Muscle of arm (tissue), 12 donors: ENCODE measurements around the gene PXN. TPM values are rescaled to one million over a fixed set of nuclear protein-coding genes. Genes with fewer than 3 reads are reported as not detected.
"Not testable (repeated sequence)": the region's sequence is repeated elsewhere in the genome, so short reads cannot be mapped to it uniquely, and the experiment has no call there.

Experiments used
- DNase-seq: peaks from one replicate; pipeline ENCODE4 v3.0.0-alpha.2; 2013
- polyA plus RNA-seq, 12 donors: library from polyadenylated mRNA; unstranded; fragments of 120-200 nt; gene quantifications; one replicate each; pipeline ENCODE4 v1.2.1, GENCODE V29; 2013; ENCODE audit not compliant: insufficient read length in 12 of 12

The PXN gene
- polyA plus RNA-seq, 12 donors = 99.4 to 450 (median 171) TPM

DNA sequence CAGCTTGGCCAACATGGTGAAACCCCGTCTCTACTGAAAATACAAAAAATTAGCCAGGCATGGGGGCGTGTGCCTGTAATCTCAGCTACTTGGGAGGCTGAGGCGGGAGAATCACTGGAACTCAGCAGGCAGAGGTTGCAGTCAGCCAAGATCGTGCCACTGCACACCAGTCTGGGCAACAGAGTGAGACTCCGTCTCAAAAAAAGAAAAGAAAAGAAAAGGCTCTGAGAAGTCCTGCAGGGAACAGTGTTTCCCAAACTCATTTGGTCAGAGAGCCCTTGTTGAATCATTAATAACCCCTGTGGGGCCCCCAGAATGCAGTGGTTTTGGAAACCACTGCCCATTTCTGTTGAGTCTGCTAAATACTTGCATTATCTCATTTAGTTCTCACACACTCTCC lies 52.3 kb downstream of the PXN start:
- not testable (repeated sequence) for DNase-seq

DNA sequence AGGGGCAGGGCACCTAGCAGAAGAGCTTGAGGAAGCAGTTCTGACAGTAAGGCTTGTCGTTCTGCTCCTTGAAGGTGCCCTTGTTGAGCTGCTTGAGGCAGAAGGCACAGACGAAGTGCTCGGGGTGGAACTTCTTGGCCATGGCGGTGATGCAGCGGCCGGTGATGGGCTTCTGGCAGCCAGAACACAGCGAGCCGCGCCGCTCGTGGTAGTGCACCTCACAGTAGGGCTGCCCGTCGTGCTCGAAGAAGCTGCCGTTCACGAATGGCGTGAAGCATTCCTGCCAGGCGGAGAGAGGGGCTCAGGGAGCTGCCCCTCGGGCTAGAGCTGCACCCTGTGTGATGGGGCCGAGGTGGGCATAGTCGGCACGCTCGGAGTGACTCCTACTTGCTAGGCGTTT lies 53.2 kb downstream of the PXN start:
- no peak for DNase-seq

GRCh38 chr12:120211904-120212283 lies 53.6 kb downstream of the PXN start:
- no peak for DNase-seq

DNA sequence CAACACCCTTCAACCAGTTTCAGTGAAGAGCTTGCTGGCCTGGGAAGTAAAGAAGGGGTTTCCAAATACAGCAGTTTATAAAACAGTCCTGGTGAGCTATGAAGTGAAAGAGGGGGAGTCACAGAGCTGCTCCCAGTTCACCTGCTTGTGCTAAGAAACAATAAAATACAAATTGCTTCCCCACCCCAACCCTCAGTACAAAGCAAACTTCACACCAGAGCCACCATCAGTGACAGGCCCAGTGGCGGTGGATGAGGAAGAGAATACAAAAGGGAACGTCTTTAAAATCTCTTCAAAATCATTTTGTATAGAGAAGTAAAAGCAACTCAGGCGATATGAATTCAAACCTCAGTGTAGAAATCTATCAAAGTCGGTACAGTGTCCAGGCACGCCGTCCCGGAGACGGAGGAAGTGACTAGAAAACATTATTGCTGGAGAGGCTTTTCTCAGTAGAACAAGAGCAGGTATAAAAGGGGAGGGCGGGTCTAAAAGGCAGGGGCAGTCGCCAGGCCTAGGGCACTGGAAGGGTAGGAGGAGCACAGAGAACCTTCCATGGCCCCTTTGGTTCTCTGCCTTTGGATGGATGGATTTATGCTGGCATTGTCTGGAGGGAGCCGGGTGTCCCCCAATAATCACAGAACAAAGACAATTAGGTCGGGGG lies 54.2 kb downstream of the PXN start:
- DNase-seq = no peak

DNA sequence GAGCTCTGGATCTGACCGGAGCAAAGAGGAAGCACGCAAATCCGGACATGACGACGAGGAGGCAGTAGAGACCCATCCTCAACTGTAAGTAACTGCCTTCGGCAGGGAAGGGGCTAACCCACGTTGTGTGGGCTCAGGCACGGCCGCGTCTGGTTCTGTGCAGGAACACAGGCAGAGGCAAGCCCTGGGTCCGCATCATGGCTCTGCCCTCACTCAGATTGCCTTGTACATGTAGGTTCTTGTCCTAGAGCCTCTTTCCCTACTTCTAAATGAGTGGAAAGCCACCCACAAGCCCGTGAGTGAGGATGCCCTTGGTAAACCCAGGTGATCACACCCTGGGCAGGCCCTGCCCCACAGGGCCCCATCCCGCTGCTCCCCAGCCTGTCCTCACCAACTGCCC lies 55.7 kb downstream of the PXN start:
- DNase-seq = no peak

- no peak for DNase-seq
Measured at GRCh38 chr12:120207227-120207626, 58.3 kb downstream of the PXN start.

DNA sequence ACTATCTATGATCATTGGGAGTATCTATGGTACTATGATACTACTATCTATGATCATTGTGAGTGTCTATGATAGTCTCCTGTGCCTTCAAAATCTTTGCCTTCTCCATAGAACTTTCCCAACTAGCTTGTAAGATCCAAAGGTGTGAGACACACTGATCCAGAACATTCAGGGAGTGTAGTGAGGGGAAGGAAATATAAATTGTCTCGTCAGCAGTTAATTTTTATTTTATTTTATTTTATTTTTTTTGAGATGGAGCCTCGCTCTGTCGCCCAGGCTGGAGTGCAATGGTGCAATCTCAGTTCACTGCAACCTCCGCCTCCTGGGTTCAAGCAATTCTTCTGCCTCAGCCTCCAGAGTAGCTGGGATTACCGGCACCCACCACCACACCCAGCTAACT lies 58.7 kb downstream of the PXN start:
- DNase-seq = not testable (repeated sequence)

- no peak for DNase-seq
Measured at GRCh38 chr12:120206228-120206627, 59.3 kb downstream of the PXN start.

- no peak for DNase-seq
Measured at GRCh38 chr12:120204171-120204570, 61.4 kb downstream of the PXN start.

DNA sequence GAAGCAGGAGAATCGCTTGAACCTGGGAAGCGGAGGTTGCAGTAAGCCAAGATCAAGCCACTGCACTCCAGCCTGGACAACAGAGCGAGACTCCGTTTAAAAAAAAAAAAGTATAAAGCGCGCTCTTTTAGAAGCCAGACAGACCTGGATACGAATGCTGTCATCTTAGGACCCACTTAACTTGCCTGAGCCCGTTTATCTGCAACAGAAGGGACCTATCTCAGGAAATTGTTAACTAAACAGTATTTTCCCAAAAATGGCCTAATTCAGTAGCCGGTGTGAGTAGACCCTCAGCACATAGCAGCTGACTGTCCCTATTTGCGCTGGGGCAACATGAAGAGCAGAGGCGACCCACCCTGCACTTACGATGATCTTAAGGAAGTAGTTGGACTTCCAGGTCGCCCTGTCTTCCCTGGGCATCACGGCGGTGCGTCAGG lies 65.1 kb downstream of the PXN start:
- DNase-seq = no peak

GRCh38 chr12:120199595-120200306 lies 65.8 kb downstream of the PXN start:
- DNase-seq = peak; percentile 31

DNA sequence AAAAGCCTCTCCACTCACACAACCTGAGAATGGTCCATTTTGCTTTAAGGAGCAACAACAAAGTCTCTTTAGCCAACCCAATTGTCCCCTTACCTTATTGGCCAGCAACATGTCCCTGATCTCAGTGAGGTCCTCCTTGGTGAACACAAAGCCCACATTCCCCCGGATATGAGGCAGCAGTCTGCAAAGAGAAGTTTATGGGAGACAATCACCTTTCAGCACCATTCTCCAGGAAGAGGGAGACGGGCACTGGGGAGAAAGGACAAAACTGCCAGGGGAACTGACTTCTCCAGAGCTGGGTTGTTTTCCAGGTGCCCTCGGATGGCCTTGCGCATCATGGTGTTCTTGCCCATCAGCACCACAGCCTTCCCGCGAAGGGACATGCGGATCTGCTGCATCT lies 66.5 kb downstream of the PXN start:
- no peak for DNase-seq

DNA sequence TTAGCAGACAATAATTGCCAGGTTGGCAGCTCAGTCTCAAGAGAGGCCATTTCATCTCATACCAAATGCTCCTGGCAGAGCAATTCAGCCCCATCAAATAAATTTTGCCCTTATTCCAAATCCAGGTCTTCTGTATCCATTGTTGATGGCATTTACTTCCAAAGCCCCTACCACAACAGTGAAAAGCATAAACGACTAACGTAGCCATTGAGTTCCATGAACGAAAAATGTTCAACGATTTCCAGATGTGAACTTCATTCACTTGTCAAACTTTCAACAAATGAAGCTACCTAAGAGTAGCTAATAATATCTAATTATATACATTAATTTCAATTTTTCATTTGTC lies 68.0 kb downstream of the PXN start:
- no peak for DNase-seq

DNA sequence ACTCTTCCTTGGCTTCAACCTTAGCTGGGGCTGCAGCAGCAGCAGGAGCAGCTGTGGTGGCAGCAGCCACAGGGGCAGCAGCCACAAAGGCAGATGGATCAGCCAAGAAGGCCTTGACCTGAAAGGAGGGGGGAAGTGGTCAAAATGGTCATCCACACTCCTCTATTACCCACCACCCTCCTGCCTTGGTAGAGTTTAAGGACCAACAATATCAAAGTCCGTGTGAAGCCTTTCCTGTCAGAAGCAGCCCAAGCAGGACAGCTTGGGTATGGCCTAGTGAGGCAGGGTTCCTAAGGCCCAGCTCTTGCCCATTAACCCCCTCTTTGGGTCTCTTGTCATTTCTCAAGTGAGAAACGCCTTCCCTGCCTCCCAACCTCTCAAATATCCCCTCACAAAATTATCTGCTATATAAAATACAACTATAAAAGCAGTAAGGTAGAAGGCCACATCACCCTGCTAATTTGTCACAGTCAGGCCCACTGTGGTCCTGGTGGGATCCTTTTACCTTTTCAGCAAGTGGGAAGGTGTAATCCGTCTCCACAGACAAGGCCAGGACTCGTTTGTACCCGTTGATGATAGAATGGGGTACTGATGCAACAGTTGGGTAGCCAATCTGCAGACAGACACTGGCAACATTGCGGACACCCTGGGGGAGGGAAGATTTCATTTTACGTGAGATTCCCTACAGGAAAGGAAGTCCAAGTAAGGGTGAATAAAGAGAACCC lies 68.6 kb downstream of the PXN start:
- not testable (repeated sequence) for DNase-seq

DNA sequence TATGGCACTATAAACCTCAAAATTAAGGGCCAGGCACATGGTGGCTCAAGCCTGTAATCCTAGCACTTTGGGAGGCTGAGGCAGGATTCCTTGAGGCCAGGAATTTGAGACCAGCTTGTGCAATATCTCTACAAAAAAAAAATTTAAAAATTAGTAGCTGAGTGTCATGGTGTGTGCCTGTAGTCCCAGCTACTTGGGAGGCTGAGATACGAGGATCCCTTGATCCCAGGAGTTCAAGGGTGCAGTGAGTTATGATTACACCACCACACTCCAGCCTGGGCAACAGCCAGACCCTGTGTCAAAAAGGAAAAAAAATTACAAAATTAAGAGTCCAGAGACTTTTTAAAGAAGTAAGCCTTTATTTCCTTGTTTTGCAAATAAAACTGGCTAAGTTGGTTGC lies 69.2 kb downstream of the PXN start:
- DNase-seq = no peak

- peak; percentile 86 for DNase-seq
Measured at GRCh38 chr12:120194534-120195395, 70.8 kb downstream of the PXN start, which contains the start of gene GCN1. TSS of gene GCN1 (minus strand) at chr12:120194715. CDS start at chr12:120194697, 18 bp downstream.

- no peak for DNase-seq
Measured at GRCh38 chr12:120194226-120194533, 71.3 kb downstream of the PXN start.

- not testable (repeated sequence) for DNase-seq
Measured at GRCh38 chr12:120193286-120193685, 72.2 kb downstream of the PXN start.

- no peak for DNase-seq
Measured at GRCh38 chr12:120190985-120191480, 74.5 kb downstream of the PXN start.

GRCh38 chr12:120190386-120190785 lies 75.1 kb downstream of the PXN start:
- no peak for DNase-seq

DNA sequence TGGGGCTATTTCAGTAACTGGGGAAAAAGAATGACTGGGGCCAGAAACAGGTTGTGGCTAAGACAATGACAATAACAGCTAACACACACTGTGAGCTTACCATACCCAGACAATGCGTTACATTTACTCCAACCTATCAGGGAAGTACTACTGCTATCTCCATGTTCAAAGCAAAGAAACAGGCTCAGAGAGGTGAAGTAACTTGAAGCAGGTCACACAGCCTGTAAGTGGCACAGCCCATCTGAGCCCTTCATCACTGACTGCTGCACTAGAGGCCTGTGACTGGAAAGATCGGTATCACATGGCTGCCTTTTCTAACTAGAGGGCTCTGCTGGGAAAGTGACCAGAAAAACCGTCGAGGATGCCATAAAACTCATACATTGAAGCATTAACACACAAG lies 78.9 kb downstream of the PXN start:
- DNase-seq = no peak

GRCh38 chr12:120183211-120183631 lies 82.3 kb downstream of the PXN start:
- no peak for DNase-seq
